GM13976 (cell line): ENCODE measurements around the gene DNER.

ENCODE experiments used
- DNase-seq: peaks from one replicate; pipeline ENCODE4 v3.0.0; 2012; ENCODE audit warnings: low spot score
- CTCF ChIP-seq: IDR thresholded peaks from 2 replicates; pipeline ENCODE4 v1.5.1; 2012; ENCODE audit warnings: borderline replicate concordance, mild to moderate bottlenecking; ENCODE audit not compliant: insufficient read depth; ENCODE audit errors: extremely low read depth, missing control alignments, control extremely low read depth
- in situ Hi-C: fragments of 300-500 bp; cut with MboI; formaldehyde crosslinking; loops from one replicate; pipeline ENCODE4 v1.12.0; 2022; ENCODE audit warnings: low sequenced_read_pairs, mixed read lengths, inconsistent platforms; ENCODE audit not compliant: unreplicated experiment

Gene DNER

GRCh38 chr2:229433351-229433750 is 281.0 kb downstream of the DNER start:
- TF ChIP-seq CTCF: no peak
- DNase-seq: no peak
- in situ Hi-C loops: no loop called here

GRCh38 chr2:229431327-229431954 is 282.9 kb downstream of the DNER start:
- no peak for TF ChIP-seq CTCF
- no peak for DNase-seq
- in situ Hi-C loops: no loop called here

GRCh38 chr2:229429589-229429988 is 284.8 kb downstream of the DNER start:
- DNase-seq: no peak
- in situ Hi-C loops: no loop called here
- TF ChIP-seq CTCF: no peak

- no peak for DNase-seq
- in situ Hi-C loops: no loop called here
- TF ChIP-seq CTCF: no peak
These were observed 287.9 kb downstream of the DNER start for GRCh38 chr2:229426464-229426863.

GRCh38 chr2:229425598-229425997 is 288.8 kb downstream of the DNER start:
- no peak for DNase-seq
- in situ Hi-C loops: no loop called here
- no peak for TF ChIP-seq CTCF

GRCh38 chr2:229422063-229422462 is 292.3 kb downstream of the DNER start:
- in situ Hi-C loops: no loop called here
- no peak for TF ChIP-seq CTCF
- DNase-seq: no peak

- no peak for TF ChIP-seq CTCF
- DNase-seq: no peak
- in situ Hi-C loops: no loop called here
These were observed 295.2 kb downstream of the DNER start for GRCh38 chr2:229419158-229419557.
